B cell (primary cell): ENCODE results near the gene NMUR2. TPM values are rescaled to one million over a fixed set of nuclear protein-coding genes. Genes with fewer than 3 reads are reported as not detected.

Experiments used
- ATAC-seq: fragments of 200-7000 bp; cut with Tn5 transposase; one replicate; pipeline ENCODE4 v1.10.0; 2021; ENCODE audit warnings: low read depth, mild to moderate bottlenecking, moderate number of reproducible peaks, moderate library complexity
- CTCF ChIA-PET: fragments of 350-600 bp; sonication (Branson Sonifier 250); formaldehyde crosslinking; loops from one replicate; lab custom pipeline; 2021; ENCODE audit warnings: antibody characterized with exemption, inconsistent platforms; lab: Charles Lee
- POLR2A ChIA-PET: fragments of 350-600 bp; sonication (Branson Sonifier 250); formaldehyde crosslinking; loops from one replicate; lab custom pipeline; 2021; ENCODE audit warnings: antibody characterized with exemption; lab: Charles Lee
- DNase-seq: peaks from one replicate; pipeline ENCODE4 v3.0.0; 2013
- H2AFZ ChIP-seq: 2 replicates; pipeline ENCODE4 v1.6.1; 2012; ENCODE audit warnings: mild to moderate bottlenecking, low read depth, low read length; ENCODE audit not compliant: insufficient read depth, poor library complexity, severe bottlenecking
- H3K27ac ChIP-seq, 2 donors: 1 replicate in 1 of 2; 2 replicates in 1 of 2; pipeline ENCODE4 v1.5.1; 2012 to 2013; ENCODE audit warnings: low read length in 2 of 2, mild to moderate bottlenecking in 2 of 2, moderate library complexity in 1 of 2
- H3K27me3 ChIP-seq, 4 experiments: fragments of 200-600 bp in 1 of 4; sonication (generic) in 1 of 4; replicated peaks in 1 of 4; 1 replicate in 2 of 4; 2 replicates in 2 of 4; pipeline versions ENCODE4 v1.6.1 to v1.7.0; 2013 to 2016; ENCODE audit warnings: low read length in 3 of 4, mild to moderate bottlenecking in 2 of 4, mixed read lengths in 1 of 4, moderate library complexity in 1 of 4; ENCODE audit not compliant: insufficient read depth in 4 of 4, control insufficient read depth in 3 of 4; ENCODE audit errors: control extremely low read depth in 1 of 4
- H3K36me3 ChIP-seq, 2 experiments: replicated peaks in 1 of 2; 1 replicate in 1 of 2; 2 replicates in 1 of 2; pipeline versions ENCODE4 v1.6.1 to v1.7.1; 2013; ENCODE audit warnings: low read length in 1 of 2; ENCODE audit not compliant: insufficient read depth in 2 of 2, control insufficient read depth in 1 of 2; ENCODE audit errors: control extremely low read depth in 1 of 2, extremely low read depth in 1 of 2
- H3K4me1 ChIP-seq, 2 donors: fragments of 200-600 bp in 1 of 2; sonication (generic) in 1 of 2; 1 replicate in 1 of 2; 2 replicates in 1 of 2; pipeline versions ENCODE4 v1.5.1 to v1.6.1; 2013 to 2017; ENCODE audit warnings: low read length in 2 of 2; ENCODE audit not compliant: control insufficient read depth in 2 of 2, insufficient read depth in 2 of 2
- H3K4me2 ChIP-seq: replicated peaks from 2 replicates; pipeline ENCODE3; 2012; ENCODE audit warnings: mild to moderate bottlenecking, low read depth, low read length; ENCODE audit not compliant: poor library complexity, severe bottlenecking
- H3K4me3 ChIP-seq, 5 experiments: fragments of 200-600 bp in 1 of 5; sonication (generic) in 1 of 5; 1 replicate in 3 of 5; 2 replicates in 2 of 5; pipeline versions ENCODE4 v1.5.1 to v1.7.0; 2011 to 2016; ENCODE audit warnings: low read length in 4 of 5, mild to moderate bottlenecking in 4 of 5, low read depth in 2 of 5, control low read depth in 1 of 5, moderate library complexity in 1 of 5; ENCODE audit not compliant: insufficient read depth in 1 of 5; ENCODE audit errors: control extremely low read depth in 1 of 5, extremely low read depth in 1 of 5
- H3K79me2 ChIP-seq: fragments of 200-600 bp; sonication (generic); one replicate; pipeline ENCODE4 v1.6.0; 2016; ENCODE audit warnings: low read length; ENCODE audit not compliant: control insufficient read depth, insufficient read depth
- H3K9ac ChIP-seq: fragments of 200-600 bp; sonication (generic); 2 replicates; pipeline ENCODE4 v1.6.1; 2017; ENCODE audit warnings: mild to moderate bottlenecking, low read length, moderate library complexity
- H3K9me3 ChIP-seq, 3 donors: one replicate each; pipeline versions ENCODE4 v1.6.1 to v1.7.1; 2013; ENCODE audit warnings: low read length in 2 of 3; ENCODE audit not compliant: control insufficient read depth in 2 of 3, insufficient read depth in 1 of 3; ENCODE audit errors: control extremely low read depth in 1 of 3
- H4K20me1 ChIP-seq: 2 replicates; pipeline ENCODE4 v1.6.0; 2012; ENCODE audit warnings: mild to moderate bottlenecking, low read length; ENCODE audit not compliant: insufficient read depth, control insufficient read depth, poor library complexity, severe bottlenecking
- H3K27ac Mint-ChIP-seq: one replicate; pipeline ENCODE4 v1.8.0; 2021; ENCODE audit warnings: mixed read lengths
- H3K27me3 Mint-ChIP-seq: one replicate; pipeline ENCODE4 v1.8.0; 2021; ENCODE audit warnings: mixed read lengths
- H3K4me1 Mint-ChIP-seq: one replicate; pipeline ENCODE4 v1.8.0; 2021; ENCODE audit warnings: mixed read lengths
- H3K4me3 Mint-ChIP-seq: one replicate; pipeline ENCODE4 v1.8.0; 2021; ENCODE audit warnings: mixed read lengths
- H3K9me3 Mint-ChIP-seq: one replicate; pipeline ENCODE4 v1.8.0; 2022; ENCODE audit warnings: mixed read lengths; ENCODE audit not compliant: insufficient read depth
- CTCF ChIP-seq: fragments of 200-600 bp; IDR thresholded peaks from one replicate; pipeline ENCODE4 v1.8.0; 2022; ENCODE audit warnings: antibody characterized with exemption, mild to moderate bottlenecking
- EZH2 ChIP-seq: IDR thresholded peaks from 2 replicates; pipeline ENCODE4 v1.6.1; 2012; ENCODE audit warnings: borderline replicate concordance, low read depth, mild to moderate bottlenecking, moderate library complexity, low read length; ENCODE audit not compliant: insufficient read depth, poor library complexity, severe bottlenecking
- WGBS: methylation state at CpG from one replicate; pipeline ENCODE4 v1.1.5; 2013; ENCODE audit warnings: missing lambda C conversion rate; ENCODE audit not compliant: insufficient coverage; 5-methylcytosine and 5-hydroxymethylcytosine counted together
- intact Hi-C: fragments of 100-400 bp; cut with micrococcal nuclease; formaldehyde crosslinking; loops from one replicate; pipeline ENCODE4 v1.10.0; 2022
- polyA plus RNA-seq: library from polyadenylated mRNA; depleted of rRNA; stranded (reverse); fragments of >200 nt; gene quantifications from 2 replicates; pipeline ENCODE4 v1.2.3, GENCODE V29; 2012
- total RNA-seq, 2 donors: library from RNA; stranded (reverse); fragments of 120-200 nt in 1 of 2; gene quantifications; 1 replicate in 1 of 2; 2 replicates in 1 of 2; pipeline versions ENCODE4 v1.2.3 to v1.2.4, GENCODE V29; 2013 to 2022

NMUR2 gene
- total and polyA plus RNA-seq, 2 donors (not counting 1 experiment from before 2014, with no cell fraction given), result not detected

GRCh38 chr5:152393441-152393840 is 11.6 kb downstream of the NMUR2 start:
- Histone ChIP-seq H3K27ac (no peak overlapping the region), H2AFZ (no peak overlapping the region), H3K27me3 (no peaks in the 10 kb centered on the region), H3K4me2 (no peak overlapping the region), H3K9me3 (no peaks in the 10 kb centered on the region), H3K36me3 (no peaks in the 10 kb centered on the region), H3K4me1 (no peaks in the 10 kb centered on the region), H3K4me3 (no peak overlapping the region), H3K79me2 (no peaks in the 10 kb centered on the region), H3K9ac (no peak overlapping the region), H4K20me1 (no peaks in the 10 kb centered on the region)
- peaks cover 3% of the 10 kb centered on the region for H3K27me3 Mint-ChIP-seq
- intact Hi-C loops, result no loop called here
- no peak overlapping the region for H3K4me3 Mint-ChIP-seq
- no peak for TF ChIP-seq CTCF
- CTCF ChIA-PET, result no interaction called here
- no peak for ATAC-seq
- no peaks in the 10 kb centered on the region for H3K4me1 Mint-ChIP-seq
- no peak overlapping the region for H3K27ac Mint-ChIP-seq
- H3K9me3 Mint-ChIP-seq, result no peaks in the 10 kb centered on the region
- POLR2A ChIA-PET, result no interaction called here
- no peak for DNase-seq

- CTCF ChIA-PET, result no interaction called here
- H3K27ac ChIP-seq, result no peak overlapping the region
- no peaks in the 10 kb centered on the region for H3K27me3 ChIP-seq
- TF ChIP-seq CTCF (no peak), EZH2 (no peak)
- 0% methylated on average over 1 of the region's 3 CpGs for WGBS
- DNase-seq (no peak), ATAC-seq (no peak)
- no peaks in the 10 kb centered on the region for H3K79me2 ChIP-seq
- Mint-ChIP-seq H3K4me1 (no peaks in the 10 kb centered on the region), H3K27me3 (peaks cover 2% of the 10 kb centered on the region), H3K4me3 (no peak overlapping the region), H3K27ac (no peak overlapping the region), H3K9me3 (no peaks in the 10 kb centered on the region)
- no peaks in the 10 kb centered on the region for H3K4me1 ChIP-seq
- no peak overlapping the region for H2AFZ ChIP-seq
- H4K20me1 ChIP-seq, result no peaks in the 10 kb centered on the region
- H3K36me3 ChIP-seq, result no peaks in the 10 kb centered on the region
- intact Hi-C loops, result no loop called here
- H3K9me3 ChIP-seq, result no peaks in the 10 kb centered on the region
- POLR2A ChIA-PET, result no interaction called here
- no peak overlapping the region for H3K9ac ChIP-seq
- no peak overlapping the region for H3K4me2 ChIP-seq
- no peak overlapping the region for H3K4me3 ChIP-seq
Observed at GRCh38 chr5:152389208-152389849, 15.8 kb downstream of the NMUR2 start.
